GF-D8 (cell line): Measurements from ENCODE around the gene DGKG.

Experiments
- DNase-seq: peaks from one replicate; lab custom pipeline; 2025; lab: John Stamatoyannopoulos, UW

Gene DGKG

DNA sequence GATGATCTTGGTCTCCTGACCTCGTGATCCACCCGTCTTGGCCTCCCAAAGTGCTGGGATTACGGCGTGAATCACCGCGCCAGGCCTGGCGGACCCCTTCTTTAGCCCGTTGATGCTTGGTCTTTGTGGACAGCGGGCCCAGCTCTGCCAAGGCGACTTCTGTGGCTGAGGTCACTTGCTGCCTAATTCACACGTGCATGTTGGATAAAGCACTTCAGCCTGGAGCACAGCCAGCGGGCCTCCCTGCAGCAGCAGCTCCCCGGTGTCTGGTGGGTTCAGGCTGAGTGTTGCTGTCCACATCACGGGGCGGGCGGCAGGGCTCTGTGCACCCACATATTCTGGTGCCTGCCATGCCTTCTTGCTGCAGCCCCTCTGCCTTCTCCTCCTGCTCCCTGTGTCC is 88.4 kb downstream of the DGKG start:
- DNase-seq, result no peak

DNA sequence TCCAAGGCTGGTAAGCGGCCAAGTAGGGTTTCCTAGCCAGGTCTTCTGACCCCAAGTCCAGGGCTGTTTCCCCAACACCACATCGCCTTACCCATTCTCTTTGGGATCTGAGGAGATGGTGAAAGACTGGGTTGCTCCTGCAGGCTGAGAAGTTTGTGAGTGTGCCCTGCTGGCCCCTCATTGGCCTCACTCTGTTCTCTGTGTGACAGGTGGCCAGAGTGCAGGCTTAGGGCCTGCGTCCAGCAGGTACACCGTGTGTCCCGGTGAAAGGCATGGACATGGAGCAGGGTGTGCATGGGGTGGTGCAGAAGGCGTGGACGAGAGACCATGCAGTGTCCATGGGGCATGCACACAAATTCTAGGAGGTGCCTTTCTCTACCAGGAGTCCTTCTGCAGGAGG is 91.3 kb downstream of the DGKG start:
- DNase-seq, result no peak

DNA sequence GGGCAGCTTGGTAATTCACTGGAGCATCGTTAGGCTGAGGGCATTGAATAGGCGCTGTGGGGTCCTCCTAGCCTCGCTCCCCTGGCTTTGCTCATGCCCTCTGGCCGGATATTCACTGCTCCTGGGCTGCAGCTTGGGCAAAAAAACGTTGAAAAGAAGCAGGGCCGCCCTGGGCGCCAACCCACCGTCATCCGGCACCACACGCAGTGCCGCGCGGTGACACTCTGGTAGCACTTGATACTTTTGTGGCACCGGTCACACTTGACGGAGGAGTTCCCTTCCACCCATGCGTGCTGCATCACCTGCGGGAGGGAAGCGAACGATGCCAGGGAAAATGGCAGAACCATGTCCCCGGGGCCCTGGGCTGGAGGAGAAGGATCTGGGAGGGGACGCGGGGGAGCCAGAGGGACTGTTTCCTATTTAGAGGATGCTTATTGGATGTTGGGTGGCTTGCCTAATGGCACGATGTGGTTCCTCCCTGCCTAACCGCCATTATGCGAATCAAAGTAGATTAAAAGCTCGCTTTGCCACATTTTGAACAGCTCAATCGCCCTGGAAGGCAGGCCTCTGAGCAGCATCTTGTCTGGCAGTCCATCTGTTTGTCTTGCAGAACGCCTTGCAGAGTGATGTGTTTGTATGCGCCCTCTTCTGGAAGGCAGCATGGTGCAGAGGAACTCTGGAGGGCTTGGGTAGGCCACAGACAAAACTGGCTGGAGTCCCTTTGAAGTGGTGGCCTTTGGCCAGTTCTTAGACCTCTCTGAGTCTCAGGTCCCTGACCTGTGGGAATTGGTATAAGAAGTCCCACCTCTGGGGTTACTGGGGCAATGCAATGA is 93.2 kb downstream of the DGKG start:
- no peak for DNase-seq

DNA sequence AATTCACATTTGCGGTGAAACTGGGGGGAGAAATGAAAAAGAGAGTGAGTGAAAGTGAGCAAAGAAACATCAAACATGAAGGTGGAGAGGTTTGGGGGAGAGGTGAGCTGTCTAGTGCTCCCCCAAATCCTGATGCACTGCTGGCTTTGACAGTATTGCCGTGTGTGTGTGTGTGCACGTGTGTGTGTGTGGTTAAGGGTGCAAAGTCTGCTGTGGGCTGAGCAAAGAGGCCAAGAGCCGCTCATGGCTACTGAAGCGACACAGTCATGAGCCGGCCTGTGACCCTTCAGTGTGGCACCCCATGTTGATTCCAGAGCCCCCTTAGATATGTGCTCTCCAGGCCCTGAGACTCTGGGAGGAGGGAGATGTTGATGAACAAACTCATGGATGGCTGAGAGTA is 94.3 kb downstream of the DGKG start:
- no peak for DNase-seq

DNA sequence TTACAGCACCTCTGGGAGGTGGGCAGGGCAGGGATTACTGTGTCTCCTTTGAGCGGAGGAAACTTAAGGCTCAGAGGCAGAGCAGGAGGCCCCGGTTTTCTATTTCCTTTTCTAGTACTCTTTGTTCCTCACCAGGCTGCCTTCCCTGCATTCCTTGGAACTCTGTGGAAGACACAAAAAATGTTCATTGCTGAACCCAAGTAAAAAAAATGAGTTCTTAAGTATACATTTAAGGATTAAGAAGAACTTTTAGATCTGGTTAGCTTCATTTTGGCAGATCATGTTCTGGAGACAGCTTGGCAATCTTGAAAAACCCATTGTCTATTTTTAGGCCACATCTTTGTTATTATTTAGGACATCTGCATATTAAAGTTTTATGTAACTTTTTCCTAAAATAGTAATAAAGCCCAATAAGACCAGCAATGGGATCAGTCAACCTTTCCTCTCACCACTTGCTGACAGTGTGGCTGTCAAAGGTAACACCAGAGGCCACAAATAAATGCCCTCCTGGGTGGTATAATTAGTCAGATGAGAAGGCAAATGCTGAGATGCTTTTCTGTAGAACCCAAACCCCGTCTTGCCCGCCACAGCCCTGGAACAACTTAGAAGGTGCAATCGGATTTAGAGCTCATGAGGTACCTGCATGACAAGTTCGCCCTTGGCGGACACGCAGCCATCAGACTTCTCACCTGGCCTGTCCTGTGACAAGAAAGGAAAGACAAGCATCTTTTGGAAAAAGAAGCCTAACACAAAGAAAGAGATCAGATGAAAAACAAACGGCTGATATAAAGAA is 97.2 kb downstream of the DGKG start:
- no peak for DNase-seq

DNA sequence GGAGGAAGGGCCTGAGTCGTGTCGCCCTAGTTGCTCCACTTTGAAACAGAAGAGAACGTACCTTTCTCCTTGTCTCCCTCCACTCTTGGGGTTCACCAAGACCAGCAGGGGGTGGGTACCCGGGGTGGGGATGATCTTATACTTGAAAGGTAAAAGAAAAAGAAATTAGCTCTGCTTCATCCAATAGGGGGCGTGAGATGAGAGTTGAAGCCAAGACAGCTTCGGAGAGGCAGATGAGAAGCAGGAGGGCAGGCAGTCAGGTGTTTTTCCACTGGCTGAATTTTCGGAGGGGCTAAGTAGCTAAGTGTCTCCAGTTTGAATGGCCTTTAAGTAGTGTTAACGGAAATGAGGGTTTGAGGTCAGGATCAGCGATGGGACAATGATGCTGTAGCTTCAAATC is 100.4 kb downstream of the DGKG start:
- no peak for DNase-seq

DNA sequence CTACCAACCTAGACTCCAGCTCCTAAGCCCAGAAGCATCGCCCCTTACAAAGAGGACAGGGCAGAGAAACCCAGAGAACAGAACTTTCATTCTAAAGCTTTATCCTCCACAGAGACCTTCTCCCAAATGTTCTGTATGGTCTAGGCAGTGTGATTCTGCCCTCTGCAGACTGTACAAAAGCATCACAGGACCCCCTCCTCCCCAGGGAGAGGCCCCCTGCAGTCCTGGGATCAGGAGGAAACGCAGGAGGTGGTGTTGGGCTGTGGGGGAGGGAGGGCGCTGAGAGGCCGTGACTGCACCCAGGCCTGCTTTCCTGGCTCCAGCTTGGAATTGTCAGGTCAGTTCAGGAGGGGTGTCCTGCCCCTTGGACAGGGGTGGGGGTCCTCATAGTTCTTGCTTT is 101.3 kb downstream of the DGKG start:
- DNase-seq, result no peak

DNA sequence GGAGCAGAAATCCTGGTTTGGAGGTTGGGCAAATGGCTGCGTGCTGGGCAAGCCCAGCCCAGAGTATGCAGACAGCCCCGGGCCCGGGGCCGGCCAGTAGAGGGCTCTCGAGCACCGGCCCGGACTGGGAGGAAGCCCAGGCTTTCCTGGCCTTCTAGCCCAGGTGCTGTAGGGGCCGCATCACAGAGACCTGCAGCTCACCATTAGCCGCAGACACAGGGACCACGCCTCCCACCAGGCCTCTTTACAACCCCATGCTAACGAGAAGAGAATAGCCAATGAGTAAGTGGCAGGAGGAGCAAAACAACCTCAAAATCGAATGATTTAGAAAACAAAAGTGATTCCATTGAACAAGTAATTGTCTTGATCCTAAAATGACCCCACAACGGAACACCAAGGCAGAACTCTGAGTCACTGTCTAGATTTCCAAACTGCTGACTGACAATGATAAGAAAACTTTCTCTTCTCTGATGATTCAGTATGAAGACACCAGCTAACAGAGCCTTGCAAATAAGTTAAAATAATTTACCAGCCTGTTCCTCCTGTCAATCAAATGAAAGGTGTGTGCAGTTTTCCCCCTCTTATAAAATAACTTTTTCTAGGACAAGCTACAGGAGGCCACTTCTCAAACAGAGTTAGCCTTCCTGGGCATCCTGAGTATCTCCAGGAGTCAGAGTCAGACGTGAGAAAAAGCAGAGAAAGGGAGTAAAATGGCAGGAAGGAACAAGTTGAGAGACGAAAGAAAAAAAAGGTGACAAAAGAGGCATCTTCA is 102.2 kb downstream of the DGKG start:
- DNase-seq, result peak; percentile 15

DNA sequence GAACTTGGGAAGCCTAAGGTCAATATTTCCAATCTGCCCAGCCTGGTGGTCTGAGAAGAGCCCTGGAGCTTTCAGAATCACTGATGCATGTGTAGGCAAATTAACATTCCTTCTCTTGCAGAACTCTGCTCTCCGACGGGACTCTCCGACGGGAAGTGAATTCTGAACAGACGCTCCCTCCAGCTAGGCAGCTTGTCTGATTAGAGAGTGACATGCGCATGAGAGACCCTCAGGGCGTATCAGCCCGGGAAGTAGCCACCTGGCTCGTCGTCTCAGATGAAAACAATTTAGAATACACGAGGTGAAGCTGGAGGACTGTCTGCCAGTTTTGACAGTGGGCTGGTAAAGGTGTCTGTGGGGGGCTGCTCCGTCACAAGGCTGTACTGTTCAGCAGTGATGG is 103.1 kb downstream of the DGKG start:
- DNase-seq, result no peak

DNA sequence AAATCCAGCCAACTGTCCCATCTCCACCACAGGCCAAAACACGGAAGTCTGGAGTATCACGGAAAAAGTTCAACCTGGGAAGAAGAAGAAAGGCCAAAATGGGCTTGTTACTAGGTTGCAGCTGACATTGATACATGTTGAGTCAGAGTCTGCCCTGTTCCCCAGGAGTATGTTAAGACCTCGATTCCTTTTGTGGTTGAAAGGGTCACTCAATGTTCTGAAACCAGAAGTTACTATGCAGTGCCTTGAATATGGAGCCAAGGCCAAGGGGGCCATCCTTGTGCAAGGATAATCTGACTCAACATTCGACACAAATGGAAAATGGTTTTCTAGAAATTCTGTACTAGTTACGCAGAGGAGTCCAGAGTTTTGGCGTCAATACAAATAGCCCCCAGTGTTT is 104.2 kb downstream of the DGKG start:
- DNase-seq, result no peak

DNA sequence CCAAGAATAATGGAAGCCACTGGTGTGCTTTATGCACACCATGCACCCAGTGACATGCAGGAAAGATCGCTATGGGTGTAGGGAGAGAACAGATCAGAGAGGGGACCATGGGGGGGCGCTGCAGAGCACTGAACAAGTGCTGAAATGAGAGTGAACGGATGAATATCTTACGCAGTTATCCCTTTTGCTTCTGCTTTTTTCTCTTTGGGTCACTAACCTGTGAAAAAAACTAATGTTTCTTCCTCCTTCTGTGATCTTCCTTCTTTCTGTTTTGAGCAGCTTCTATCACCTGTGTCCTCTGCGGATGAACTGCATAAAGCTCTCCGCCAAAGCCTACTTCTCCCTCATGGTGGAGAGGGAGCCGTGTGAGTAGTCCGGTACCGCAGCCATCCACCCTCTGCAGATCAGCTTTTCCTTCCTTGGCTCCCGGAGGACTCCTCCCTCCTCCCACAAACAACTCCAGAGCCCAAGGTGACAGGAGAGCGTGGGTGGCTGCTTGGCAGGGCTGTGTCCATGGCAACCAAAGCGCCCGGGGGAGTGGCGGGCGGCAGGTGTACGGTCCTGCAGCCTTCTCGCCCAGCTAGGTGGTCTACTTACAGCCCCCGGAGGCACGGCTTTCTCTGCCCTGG is 106.2 kb downstream of the DGKG start:
- no peak for DNase-seq

DNA sequence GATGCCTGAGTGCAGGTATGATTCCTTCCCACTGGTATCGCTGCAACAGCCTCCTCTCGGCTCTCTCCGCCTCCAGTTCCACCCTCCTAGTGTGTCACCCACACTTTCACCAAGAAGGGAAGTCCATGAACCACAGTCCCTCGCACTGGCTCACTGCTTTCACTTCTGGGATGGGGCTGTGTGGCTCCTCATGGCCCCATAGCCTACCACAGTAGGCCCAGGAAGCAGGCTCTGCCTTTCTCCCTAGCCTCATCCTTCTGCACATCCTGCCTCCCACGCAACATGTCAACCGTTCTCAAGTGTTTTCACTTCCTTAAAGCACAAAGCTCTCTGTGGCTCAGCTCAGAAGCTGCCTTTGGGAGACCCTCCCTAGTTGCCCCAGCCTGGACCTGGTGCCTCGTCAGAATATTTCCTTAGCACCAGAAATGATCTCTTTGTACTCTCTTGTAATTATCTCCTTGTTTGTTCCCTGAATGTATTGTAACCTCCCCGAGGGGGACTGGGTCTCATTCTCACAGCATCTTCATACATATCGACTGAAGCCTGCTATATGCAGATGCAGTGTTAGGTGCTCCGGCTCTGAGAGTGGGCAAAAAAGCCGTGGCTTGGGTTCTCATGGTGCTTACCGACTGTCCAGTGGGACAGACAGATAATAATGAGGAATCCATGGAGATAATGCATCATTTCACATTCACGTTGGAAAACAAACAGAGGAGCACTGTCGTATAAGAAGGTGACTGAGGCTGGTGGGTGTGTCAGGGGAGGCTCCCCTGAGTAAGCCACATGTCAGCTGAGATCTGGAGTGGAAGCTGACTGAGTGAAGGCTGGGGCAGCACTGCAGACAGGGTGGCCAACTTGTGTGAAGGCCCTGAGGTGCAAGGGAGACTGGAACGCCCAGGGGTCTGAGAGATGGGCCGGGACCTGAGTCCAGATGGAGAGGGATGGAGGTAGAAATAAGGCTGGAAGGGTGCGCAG is 107.1 kb downstream of the DGKG start:
- peak; percentile 7 for DNase-seq

DNA sequence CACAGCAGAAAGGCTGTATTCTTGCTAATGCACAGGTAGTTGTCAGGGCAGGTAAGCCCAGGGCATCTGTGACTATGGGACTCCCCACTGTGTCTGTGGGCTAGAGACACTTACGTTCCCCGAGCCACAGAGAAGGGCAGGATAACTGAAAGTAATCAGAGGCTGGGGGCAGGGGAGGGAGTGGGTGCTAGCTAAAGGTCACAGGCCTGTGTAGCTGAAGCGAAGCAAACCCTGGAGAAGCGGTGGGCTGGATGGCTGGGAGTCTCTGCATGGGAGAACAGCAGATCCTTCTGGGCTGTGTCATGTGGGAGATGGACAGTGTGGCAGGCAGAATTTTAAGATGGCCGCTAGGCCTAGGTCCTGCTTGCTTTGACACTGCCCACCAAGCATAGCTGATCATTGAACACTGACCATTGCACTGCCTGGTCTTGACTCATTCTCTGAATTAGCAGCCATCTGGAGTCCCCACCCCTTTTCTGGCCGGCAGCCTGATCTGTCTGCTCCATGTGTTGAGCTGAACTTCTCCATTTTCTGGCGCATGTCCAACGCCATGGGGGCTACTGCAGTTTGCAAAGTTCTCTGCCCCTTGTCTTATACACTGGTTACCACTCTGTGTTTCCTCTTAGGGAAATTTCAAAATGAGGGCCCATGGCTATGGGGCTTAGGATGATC is 110.0 kb downstream of the DGKG start:
- DNase-seq, result no peak

DNA sequence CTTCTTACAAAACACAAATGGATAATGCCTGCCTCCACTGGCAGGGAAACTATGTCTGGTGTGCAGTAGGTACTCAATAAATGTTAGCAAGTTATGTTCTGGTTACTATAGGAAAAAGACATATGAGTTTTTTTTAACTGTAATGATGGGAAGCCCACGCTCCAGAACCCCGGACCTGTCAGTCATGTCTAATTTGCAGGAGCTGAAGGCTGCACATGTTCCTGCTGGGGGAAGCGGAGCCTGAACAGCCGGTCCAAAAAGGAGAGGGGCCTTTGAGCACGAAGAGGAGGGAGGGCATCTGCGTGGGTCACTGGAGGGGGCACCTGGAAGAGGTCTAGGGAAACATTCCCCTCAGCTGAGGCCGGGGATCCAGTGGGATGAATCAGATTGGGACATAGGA is 113.2 kb downstream of the DGKG start:
- DNase-seq, result no peak

DNA sequence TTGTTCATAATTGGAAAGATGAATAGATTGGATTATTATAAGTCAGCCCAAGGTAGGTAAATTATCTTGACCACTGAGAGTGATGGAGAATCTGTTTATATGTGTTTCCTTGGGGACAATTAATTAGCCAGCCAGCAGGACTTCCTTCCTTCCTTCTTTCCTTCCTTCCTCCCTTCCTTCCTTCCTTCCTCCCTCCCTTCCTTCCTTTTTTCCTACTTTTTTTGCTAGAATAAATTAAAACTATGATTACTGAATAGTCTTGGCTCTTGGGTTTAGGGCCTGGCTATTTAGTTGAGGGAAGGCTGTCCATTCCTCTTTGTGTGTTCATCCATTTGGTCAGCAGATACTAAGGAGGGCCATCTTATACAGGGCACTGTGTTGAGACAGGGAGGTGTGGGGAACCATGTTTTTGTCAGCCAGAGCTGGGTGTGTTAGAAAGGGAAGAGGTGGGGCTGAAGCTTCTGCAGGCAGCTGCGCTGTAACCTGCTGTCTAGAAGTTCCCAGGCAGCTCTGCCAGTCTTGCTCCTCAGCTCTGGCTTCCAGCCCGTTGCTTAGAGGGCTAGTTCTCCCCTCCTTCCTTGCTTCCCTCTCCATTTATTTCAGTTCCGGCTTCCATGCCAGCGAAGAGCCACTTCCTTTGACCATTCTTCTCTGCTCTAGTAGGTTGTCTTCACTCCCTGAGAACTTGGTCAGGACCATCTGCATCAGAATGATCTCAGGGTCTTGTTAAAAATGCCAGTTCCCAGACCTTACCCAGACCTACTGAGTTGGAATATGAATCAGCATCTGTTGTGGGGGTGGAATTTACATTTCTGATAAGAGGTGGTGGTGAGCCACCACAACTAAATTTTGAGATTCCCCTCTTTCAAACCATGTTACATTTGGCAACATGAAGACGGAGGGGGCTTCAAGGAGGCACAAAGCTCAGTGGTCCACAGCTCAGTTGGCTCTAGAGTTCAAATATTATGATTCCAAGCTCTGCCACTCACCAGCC is 113.9 kb downstream of the DGKG start:
- DNase-seq, result no peak

DNA sequence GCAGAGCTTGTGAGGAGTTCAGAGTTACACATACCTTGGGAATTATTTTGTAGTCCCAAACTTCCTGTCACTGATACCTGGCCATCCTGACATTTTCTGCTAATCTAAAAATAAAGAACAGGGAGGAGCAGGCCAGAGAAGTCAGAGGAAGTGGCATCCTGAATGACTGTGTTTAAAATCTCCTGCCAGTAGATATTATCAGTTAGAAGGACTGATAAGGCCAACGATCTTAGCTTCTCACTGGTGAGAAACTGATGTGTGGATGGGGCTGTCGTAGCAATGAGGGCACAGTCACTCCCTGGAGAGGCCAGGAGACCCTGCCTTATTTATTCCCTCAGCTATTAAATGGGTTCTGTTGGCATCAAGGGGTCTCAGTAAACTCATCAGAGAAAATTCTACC is 115.1 kb downstream of the DGKG start:
- DNase-seq, result no peak

DNA sequence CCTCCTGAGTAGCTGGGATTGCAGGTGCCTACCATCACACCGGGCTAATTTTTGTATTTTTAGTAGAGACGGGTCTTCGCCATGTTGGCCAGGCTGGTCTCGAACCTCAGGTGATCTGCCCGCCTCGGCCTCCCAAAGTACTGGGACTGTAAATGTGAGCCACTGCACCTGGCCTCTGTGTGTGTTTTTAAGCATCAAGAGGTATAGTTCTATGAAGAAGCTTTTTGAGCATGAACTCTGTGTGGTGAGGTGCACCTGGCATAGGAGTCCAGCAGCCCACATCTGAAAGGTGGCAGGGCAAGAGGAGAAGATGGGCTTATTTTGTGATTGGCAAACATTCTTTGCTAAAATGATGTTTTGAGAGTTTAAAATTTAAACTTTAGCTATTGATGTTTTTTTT is 118.0 kb downstream of the DGKG start:
- no peak for DNase-seq

DNA sequence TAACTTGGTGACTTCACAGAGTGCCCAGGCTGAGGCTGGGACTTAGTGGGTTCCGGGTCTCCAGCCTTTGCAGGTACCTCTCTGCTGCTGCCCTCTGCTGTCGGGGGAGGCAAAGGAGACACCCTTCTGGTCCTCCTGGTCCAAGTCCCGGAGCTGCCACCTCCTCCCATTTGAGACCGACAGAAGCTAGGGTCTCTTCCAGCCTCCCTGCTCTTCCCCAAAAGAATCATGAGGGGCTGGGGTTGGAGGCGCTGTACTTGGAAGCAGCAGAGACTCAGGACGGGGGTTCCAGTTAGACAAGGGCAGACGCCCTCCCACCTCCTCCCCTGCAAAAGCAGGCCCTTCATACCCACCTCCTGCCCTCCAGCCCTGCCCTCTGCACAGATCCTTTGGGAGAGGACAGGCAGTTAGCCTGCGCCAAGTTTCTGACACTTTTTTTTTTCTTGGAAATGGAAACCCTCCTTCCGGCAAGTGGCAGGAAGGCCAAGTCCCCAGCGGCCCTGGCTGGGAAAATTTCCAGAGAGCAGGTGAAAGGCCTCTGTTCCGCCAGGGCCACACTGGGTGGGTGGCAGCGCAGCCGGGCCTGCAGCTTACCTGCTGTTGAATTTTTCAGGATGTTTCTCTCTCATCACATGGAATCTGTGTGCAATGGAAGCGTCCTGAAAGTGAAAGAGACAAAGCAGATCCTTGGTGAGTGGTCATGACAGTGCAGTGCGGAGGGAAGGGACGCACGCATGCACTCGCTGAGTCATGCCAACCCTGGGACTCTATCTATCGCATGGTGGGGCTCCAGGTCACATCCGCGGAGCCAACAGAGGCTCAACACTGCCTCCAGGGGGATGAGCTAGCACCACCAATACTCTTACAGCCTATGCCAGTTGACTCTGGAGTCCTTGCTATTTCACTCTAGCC is 119.9 kb downstream of the DGKG start:
- DNase-seq, result peak; percentile 73
